Transverse colon (tissue), 4 donors: ENCODE measurements around the gene CCDC167.

ENCODE experiments used
- CTCF ChIP-seq, 5 experiments: fragments of 200-600 bp in 3 of 5; fragments of 450-650 bp in 2 of 5; sonication (generic) in 3 of 5; IDR thresholded peaks; 1 replicate in 2 of 5; 2 replicates in 3 of 5; pipeline ENCODE4 v1.5.1; 2016 to 2017; ENCODE audit warnings: antibody characterized with exemption in 5 of 5, inconsistent platforms in 3 of 5, mild to moderate bottlenecking in 2 of 5, moderate library complexity in 1 of 5
- EP300 ChIP-seq: sonication (generic); formaldehyde crosslinking; IDR thresholded peaks from one replicate; pipeline ENCODE4 v1.6.1; 2017; ENCODE audit warnings: antibody characterized with exemption, low read depth
- POLR2A ChIP-seq: fragments of 450-650 bp; IDR thresholded peaks from one replicate; pipeline ENCODE4 v1.6.1; 2016; ENCODE audit warnings: antibody characterized with exemption, mild to moderate bottlenecking, moderate library complexity
- POLR2AphosphoS5 ChIP-seq, 3 donors: sonication (generic); formaldehyde crosslinking; IDR thresholded peaks; one replicate each; pipeline ENCODE4 v1.6.1; 2016; ENCODE audit warnings: antibody characterized with exemption in 3 of 3

DNA sequence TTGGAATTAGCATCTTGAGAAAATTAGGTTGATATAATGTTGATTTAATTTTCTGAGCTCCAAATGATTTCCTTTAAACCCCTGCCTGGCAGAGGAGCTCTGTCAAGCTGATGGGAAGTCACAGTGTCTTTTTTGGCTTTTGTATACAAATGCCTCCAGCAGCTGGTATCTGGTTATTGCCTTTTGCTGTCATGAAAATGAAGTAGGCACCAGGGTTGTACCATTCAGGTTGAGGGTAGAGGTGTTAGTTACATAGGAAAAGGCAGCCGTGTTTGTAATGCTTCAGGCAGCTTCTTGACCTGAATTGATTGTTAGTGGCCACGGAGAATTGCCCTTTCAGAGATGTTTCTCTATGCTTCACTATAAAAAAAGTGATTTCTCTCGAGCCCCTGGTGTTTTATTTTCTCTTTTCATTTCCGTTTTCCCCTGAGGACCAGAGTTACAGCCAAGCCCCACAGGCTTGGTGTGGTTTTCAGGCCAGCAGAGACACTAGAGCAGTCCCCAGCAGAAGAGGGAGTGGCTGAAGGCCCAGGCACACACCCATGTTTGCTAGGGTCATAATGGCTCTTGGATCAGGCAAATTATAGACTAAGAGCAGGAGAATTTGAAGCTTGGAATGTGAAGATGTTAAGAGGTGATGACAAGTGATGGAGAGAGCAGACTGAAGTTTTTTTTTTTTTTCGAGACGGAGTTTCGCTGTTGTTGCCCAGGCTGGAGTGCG is 45.1 kb downstream of the CCDC167 start:
- peak; percentile 20 to 68 (median 53) for TF ChIP-seq POLR2AphosphoS5 (IDR thresholded peaks at IDR 0.05)
- TF ChIP-seq POLR2A: no peak
- TF ChIP-seq CTCF (IDR thresholded peaks at IDR 0.05): no peak
- no peak for TF ChIP-seq EP300
